Posterior cingulate gyrus (tissue), 11 donors: ENCODE data around the gene PLAA.
"Not testable (repeated sequence)": the region's sequence is repeated elsewhere in the genome, so short reads cannot be mapped to it uniquely, and the experiment has no call there.

Experiments
- DNase-seq, 10 donors: peaks; one replicate each; pipeline versions ENCODE4 v3.0.0 to v3.0.0-alpha.2; 2020 to 2021; ENCODE audit warnings: mixed read lengths in 3 of 10
- intact Hi-C: fragments of 100-400 bp; cut with DNase I; formaldehyde crosslinking; loops from one replicate; pipeline ENCODE4 v1.15.1; 2023

The PLAA gene

DNA sequence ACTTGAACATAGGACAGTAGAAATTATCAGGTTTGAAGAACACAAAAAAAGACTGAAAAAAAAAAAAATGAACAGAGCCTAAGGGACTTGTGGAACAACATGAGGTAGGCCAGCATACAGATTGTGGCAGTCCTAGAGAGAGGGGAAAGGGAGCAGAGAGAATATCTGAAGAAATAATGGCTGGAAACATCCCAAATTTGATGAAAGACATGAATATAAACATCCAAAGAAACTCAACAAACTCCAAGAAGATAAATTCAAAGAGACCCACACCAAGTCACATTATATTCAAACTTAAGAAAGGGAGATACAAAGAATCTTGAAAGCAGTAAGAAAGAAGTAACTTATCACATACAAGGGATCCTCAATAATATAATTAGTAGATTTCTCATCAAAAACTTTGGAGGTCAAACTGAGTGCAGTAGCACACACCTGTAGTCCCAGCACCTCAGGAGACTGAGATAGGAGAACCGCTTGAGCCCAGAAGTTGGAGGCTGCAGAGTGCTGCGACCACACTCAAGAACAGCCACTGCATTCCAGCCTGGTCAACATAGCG lies 9.1 kb downstream of the PLAA start:
- intact Hi-C loops: no loop called here
- DNase-seq: no peak

DNA sequence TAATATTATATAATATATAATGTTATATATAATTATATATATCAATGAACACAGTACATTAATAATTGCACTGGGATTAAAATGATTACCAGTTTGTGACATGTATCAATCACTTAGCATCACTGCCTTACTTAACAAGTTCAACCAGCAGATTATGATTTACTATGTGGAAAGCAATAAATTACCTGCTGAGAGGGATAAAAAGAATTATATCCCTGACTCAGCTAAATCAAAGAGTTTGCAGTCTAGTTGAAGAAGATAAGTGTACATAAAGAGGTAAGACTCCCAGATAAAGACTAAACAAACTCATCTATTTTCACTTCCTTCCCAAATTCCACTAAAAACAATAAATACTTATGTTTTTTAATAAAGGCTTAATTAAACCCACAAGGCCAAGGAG lies 11.2 kb downstream of the PLAA start:
- DNase-seq: no peak
- intact Hi-C loops: no loop called here

DNA sequence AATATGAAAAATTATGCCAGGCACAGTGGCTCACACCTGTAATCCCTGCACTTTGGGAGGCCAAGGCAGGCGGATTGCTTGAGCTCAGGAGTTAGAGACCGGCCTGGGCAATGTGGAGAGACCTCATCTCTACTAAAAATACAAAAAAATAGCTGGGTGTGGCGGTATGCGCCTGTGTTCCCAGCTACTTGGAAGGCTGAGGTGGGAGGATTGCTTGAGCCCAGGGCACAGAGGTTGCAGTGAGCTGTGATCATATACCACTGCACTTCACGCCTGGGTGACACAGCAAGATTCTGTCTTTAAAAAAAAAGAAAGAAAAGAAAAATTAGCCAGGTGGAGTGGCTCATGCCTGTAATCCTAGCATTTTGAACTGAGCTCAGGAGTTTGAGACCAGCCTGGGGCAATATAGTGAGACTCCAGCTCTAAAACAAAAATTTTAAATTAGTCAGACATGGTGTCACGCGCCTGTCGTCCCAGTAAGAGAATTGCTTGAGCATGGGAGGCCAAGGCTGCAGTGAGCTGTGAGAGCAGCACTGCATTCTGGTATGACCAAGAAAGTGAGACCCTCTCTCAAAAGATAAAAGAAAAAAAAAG lies 18.0 kb downstream of the PLAA start:
- intact Hi-C loops: no loop called here
- no peak for DNase-seq

DNA sequence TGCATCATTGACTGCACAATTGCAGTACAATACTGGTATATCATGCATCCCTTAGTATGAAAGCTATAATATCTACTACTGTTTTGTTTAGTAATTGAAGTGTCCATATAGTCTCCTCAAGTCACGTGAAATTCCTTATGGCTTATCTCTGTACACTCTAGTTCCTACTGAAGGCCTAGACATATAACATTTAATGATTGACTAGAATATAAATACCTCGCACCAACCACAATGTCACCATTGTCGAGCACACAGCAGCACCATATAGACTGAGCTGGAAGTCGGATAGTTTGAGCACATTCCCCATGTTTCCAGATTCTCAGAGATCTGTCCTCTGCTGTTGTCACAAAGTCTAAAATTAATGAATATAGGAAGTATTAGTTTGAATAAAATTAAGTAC lies 21.4 kb downstream of the PLAA start:
- intact Hi-C loops: no loop called here
- no peak for DNase-seq

DNA sequence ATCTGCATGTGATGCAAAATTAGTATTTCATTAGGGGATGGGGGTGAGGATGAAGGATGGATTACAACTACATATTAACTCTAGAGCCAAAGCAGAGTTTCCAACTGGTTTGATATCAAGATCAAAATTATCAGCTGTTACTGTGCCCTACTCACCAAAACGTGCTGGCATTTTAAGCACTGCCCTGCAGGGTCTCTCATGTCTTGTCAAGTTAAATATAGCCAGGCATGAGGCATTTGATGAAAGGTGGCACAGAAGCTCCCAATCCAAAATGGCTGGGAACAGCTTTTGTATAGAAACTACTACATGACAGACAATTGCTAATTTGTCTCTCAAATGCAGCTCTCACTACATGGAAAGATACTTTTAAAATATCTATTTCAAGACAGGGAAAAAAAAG lies 27.3 kb downstream of the PLAA start:
- intact Hi-C loops: no loop called here
- no peak for DNase-seq

DNA sequence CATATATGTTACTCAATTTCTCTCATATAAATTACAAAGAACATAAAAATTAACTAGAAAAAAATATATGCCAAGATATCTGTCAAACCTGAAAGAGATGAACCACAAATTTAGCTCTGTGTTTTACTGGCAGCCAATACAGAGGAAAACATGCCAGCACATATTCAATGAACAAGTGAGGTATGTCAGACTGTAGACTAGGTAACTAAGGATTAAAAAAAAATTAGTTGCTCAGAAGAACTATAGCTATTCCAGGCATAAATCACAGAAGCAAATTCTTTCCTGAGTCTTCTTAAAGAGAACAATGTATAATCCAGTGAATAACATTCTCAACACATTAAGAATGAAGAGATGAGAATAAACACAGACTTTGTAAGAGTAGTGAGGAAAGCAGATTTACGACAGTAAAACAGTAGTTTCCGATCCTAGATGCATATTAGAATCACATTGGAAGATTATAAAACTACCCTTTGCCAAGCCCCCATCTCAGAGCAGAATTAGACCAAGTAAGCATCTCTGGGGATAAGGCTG lies 33.8 kb downstream of the PLAA start:
- no peak for DNase-seq
- intact Hi-C loops: no loop called here

DNA sequence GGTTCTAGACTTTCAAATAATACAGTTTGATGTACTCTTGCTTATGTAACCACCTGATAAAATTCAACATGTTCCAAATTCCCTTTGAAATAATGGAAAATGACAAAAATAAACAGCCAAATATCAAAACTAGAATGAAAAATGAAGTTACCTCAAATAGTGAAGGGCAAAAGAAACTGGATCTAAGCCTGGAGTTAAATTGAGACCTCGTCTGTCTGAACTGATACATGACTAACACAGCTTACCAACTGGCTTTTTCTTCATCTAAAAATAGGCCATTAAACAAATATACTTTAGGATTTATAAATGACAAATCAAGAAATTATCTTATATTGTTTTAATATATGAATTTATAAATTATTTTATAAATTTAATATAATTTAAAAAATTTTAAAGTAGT lies 42.4 kb downstream of the PLAA start:
- no peak for DNase-seq
- intact Hi-C loops: no loop called here

DNA sequence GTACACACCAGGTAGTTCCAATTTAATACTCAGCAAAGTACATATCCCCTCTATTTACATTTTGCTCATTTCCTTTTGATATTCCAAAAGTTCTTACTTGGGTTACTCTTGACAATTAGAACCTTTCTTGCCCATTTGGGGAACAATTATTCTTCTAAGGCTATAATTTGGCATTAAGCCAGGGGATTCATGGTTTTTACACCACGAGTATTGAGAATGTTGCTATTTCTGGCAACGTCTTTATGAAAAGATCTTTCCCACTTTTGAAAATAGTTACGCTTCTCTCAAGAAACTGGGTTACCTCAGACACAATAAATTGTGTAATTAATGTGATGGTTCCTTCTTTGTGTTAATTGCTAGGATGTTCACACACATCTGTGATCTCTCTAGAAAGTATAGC lies 43.0 kb downstream of the PLAA start:
- no peak for DNase-seq
- intact Hi-C loops: no loop called here

DNA sequence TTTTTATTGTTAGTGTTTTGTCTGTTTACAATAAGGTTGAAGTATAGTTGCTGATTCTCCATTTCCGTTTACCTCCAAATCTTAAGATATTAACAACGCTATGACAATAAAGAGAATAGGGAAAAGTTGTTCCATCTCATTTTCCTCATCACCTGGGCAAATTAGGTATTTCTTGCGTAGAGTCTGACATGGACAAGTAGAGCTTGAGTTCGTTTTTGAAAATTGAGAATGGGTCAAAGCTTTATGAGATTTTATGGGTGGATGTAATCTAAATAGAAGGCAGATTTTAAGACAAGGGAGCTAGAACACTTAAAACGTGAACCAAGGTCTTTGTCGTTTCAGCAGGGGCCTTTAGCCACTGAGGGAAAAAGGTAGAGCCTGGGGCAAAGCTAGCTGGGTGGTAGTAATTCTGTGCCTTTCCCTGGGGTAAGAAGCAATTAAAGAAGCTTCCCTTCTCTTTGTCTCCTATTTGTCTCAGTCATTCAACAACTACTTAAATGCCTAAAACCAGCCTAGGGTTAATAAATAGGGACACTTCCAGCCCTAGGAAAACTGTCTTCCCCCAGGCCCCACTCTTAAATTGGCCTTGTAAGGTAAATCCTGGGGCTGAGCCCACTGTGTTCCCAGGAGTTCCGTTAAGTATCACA lies 53.9 kb downstream of the PLAA start:
- intact Hi-C loops: loop anchor here (2.0 to 5.0 kb wide), 3 partner anchors 54 to 679 kb away; partner anchors contain the start of genes C9orf72, IFT74 and PLAA
- DNase-seq: no peak

DNA sequence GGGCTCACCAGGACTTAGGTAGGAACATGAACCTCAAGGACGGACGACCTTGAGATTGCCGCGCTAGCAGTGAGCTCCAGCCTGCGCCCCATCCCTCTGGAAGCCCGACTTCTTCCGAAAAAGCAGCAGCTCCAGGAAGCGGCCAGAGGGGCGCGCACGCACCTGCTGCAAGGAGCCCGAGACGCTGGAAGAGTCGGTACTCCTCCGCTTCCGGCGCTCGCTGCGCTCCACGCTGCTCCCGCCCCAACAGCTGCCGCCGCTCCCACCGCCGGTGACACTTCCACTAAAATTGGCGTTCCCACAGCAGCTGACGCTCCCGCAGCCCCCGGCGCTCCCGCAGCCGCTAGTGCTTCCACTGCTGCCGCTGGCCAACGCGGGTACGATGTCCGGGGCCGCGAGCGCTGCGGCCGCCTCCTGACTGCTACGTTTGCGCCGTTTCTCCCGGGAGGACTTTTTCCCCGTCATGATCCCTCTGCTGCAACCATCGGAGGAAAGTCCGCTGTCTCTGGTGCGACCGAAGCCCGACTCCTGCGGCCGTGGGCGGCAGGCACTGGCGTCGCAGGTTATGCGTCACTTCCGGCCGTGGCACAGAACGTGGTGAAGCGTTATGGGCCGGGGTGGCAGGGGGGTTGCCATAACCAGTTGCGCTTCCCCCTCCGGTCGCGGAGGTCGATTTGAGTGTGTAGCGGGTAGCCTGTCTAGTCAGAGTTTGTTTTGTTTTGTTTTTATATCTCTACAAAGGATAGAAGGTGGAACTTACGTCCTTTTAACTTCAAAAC lies 54.6 kb downstream of the PLAA start, which contains the start of gene CAAP1:
CAAP1 (minus strand) TSS at position 552 of the 779 bp plus-strand sequence; CDS start at position 465, 87 bp downstream.
- peak; percentile 89 to 99 (median 93) for DNase-seq
- intact Hi-C loops: loop anchor here (2.0 to 5.0 kb wide), 3 partner anchors 54 to 680 kb away; partner anchors contain the start of genes C9orf72, IFT74 and PLAA

DNA sequence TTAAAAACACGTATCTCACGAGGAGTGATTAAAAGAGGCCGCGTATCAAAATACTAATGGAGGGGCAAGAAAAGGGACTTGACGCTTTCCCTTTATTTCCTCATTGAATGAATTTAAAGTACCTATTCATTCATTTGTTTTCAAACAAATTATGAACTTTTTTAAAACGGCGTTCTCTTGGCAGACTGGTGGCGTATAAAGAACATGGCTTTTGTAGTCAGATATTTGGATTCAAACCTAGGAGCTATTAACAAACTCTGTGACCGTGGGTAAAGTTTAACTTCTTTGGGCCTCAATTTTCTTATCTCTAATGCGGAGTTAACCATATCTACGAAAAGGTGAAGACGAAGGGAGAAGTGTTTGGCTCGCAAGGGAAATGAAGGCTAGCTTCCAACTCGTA lies 55.3 kb downstream of the PLAA start:
- no peak for DNase-seq
- intact Hi-C loops: loop anchor here (2.0 to 5.0 kb wide), 3 partner anchors 55 to 681 kb away; partner anchors contain the start of genes C9orf72, IFT74 and PLAA

DNA sequence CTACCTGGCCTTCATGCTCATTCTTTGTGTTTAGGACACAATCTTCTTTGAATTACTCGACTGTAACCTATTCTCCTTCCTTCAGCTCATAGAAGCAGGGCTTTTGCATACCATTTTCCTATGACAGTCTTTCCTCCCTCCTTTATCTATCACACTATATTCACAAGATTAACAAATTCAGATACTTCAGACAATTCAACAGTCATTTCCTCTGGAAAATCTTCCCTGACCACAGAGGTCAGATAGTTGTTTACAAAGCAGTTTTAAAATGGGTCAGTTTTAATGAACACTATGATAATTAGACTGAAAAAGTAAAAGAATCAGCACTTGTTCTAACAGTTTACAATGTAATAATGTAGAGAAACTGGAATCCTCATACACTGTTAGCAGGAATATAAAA lies 58.8 kb downstream of the PLAA start:
- DNase-seq: no peak
- intact Hi-C loops: no loop called here

DNA sequence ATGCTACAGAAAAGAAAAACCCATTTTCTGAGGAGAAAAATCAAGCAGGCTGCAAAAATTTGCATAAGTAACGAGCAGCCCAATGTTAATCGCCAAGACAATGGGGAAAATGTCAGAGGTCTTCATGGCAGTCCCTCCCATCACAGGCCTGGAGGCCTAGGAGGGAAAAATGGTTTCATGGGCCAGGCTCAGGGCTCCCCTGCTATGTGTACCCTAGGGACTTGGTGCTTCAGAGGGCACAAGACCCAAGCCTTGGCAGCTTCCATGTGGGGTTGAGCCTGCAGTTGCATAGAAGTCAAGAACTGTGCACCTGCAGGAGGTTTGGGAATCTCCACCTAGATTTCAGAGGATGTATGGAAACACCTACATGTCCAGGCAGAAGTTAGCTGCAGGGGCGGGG lies 64.9 kb downstream of the PLAA start:
- intact Hi-C loops: no loop called here
- no peak for DNase-seq

DNA sequence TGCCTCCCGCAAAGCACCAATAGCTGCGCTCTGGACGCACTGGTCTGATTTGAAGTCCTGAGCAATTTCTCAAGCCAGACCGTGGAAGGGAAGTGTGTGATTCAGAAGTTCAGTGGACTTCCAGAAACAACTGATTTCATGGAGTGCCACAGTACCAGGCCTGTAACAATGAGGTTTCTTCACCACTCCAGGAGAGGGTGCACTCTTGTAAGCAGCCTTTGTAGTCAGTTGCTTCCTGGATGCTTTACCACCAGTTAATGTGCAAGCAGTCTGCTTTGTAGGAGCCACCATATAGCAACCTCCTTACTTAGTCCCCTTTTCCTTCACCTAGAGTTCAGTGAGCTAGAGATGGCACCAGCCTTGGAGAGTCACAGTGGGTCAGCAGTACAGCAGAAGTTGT lies 66.8 kb downstream of the PLAA start:
- intact Hi-C loops: no loop called here
- no peak for DNase-seq

DNA sequence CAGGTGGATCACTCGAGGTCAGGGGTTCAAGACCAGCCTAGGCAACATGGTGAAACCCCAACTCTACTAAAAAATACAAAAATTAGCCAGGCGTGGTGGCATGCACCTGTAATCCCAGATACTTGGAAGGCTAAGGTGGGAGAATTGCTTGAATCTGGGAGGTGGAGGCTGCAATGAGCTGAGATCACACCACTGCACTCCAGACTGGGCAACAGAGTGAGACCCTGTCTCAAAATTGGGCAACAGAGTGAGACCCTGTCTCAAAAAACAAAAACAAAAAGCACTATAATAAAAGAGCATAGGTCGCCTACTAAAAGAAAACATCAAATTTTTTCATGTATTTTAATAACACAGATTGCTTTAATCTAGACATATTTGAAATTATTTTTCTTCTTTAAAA lies 71.9 kb downstream of the PLAA start:
- intact Hi-C loops, DNase-seq: not testable (repeated sequence)

DNA sequence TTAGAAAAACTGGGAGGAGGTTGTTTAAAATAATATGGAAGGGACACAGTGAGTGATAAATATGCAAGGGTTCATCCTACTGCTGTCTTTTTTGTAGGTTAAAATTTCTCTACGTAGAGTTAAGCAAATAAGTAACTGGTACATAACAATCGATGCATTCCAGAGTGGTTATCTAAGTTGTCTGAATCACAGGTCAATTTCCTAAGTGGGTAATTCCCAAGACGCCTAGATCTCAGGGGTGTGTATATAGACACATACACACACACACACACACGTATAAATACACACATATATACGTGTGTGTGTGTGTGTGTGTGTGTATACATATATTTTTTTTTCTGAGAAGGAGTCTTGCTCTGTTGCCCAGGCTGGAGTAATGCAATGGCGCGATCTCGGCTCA lies 76.8 kb downstream of the PLAA start:
- DNase-seq: no peak
- intact Hi-C loops: no loop called here

DNA sequence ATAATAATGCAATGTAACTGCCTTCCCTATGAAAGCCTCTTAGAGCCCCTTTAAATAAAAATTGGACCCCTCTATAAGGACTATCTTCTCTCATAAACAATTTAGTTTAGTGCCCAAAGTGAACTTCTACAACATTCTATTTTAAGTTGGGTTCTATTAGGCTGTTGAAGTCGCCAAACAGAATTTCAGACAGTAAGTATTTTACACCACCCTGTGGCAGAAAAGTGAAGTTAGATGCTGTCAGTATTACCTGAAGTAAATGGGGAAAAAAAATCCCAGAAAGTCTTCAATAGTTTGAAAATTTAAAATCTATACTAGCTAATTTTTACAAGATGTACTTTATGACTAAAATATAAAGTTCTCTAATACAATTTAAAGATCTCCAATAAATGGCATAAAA lies 84.0 kb downstream of the PLAA start:
- intact Hi-C loops: no loop called here

DNA sequence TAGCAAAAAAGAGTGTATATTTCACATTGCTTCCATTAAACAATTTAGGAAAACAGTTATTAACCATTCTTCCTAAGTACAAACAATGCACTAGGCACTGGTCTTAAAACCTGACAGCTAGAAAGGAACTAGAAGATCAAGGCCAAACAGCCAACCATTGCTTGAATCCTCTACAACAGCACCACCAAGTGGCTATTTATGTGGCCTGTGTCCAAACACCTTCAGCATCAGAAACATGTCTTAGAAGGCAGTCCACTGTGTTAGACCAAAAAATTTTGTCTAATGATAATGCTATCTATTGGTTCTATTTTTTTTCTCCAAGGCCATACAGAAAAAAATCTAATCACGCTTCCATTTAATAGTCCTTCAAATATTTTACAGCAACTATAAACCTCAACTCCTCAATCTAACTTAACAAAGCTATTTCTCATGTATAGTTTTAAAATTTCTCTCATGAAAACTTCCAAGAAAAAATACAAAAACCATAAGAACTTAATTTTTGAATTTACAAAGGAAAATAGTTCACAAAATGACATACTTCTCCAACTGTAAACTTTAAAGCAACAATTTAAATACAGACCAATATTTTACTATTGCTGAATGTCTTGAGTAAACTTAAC lies 90.5 kb downstream of the PLAA start:
- intact Hi-C loops: loop anchor here (10.0 kb wide), 1 partner anchor 112 kb away; no protein-coding TSS in a partner anchor

More for the DNA sequence above, 84.0 kb downstream of the PLAA start:
- DNase-seq: no peak

More for the DNA sequence above, 90.5 kb downstream of the PLAA start:
- DNase-seq: no peak
